ENCODE data around the gene PARP16. TPM values are rescaled to one million over a fixed set of nuclear protein-coding genes. Genes with fewer than 3 reads are reported as not detected.
A peak's percentile ranks its signal among the peaks of the same experiment; 100 is the strongest.
"Not testable (repeated sequence)": the region's sequence is repeated elsewhere in the genome, so short reads cannot be mapped to it uniquely, and the experiment has no call there.

Gene PARP16
- total and polyA plus RNA-seq, 2 donors, result 7.9 to 12.7 TPM

- H3K4me3 ChIP-seq (ENCODE audit: low read length in 2 of 2), result peak overlapping the region in 1 of 2 donors; percentile 71
- WGBS, result 93% methylated on average over 3 of the region's 3 CpGs
- H3K36me3 ChIP-seq (ENCODE audit: control insufficient read depth in 2 of 2, insufficient read depth in 2 of 2, low read length in 1 of 2), result peaks cover under 1 to 3% of the 10 kb centered on the region in 2 donors
- DNase-seq (ENCODE audit: low read depth in 6 of 9, low spot score in 9 of 9), result no peak
- no peaks in the 10 kb centered on the region for H3K27me3 ChIP-seq (ENCODE audit: control insufficient read depth in 2 of 2, insufficient read depth in 1 of 2, low read length in 1 of 2)
- peaks cover 16 to 25% of the 10 kb centered on the region in 2 donors for H3K4me1 ChIP-seq (ENCODE audit: control insufficient read depth in 2 of 2, insufficient read depth in 2 of 2, low read length in 2 of 2)
- H3K9me3 ChIP-seq (ENCODE audit: control insufficient read depth in 2 of 2, insufficient read depth in 1 of 2, low read length in 1 of 2), result no peaks in the 10 kb centered on the region
- peak overlapping the region in 1 of 2 donors; percentile 81 for H3K27ac ChIP-seq (ENCODE audit: low read depth in 1 of 2, low read length in 1 of 2)
Measured at GRCh38 chr15:65287520-65287855, 805 bp upstream of the PARP16 start.

GRCh38 chr15:65286069-65286703, 497 bp downstream of the PARP16 start:
- Histone ChIP-seq H3K9me3 (ENCODE audit: control insufficient read depth in 2 of 2, insufficient read depth in 1 of 2, low read length in 1 of 2) (no peaks in the 10 kb centered on the region), H3K27ac (ENCODE audit: low read depth in 1 of 2, low read length in 1 of 2) (peak overlapping the region; percentile 74 to 94), H3K27me3 (ENCODE audit: control insufficient read depth in 2 of 2, insufficient read depth in 1 of 2, low read length in 1 of 2) (no peaks in the 10 kb centered on the region), H3K36me3 (ENCODE audit: control insufficient read depth in 2 of 2, insufficient read depth in 2 of 2, low read length in 1 of 2) (peaks cover 3% of the 10 kb centered on the region in 2 donors), H3K4me3 (ENCODE audit: low read length in 2 of 2) (peak overlapping the region; percentile 71 to 90), H3K4me1 (ENCODE audit: control insufficient read depth in 2 of 2, insufficient read depth in 2 of 2, low read length in 2 of 2) (peaks cover 16 to 25% of the 10 kb centered on the region in 2 donors)
- DNase-seq (ENCODE audit: low read depth in 6 of 9, low spot score in 9 of 9), result peak in 3 of 9 donors; percentile 26 to 56 (median 33)
- WGBS, result under 1% methylated on average over 52 of the region's 52 CpGs

- no peak for DNase-seq (ENCODE audit: low read depth in 6 of 9, low spot score in 9 of 9)
- Histone ChIP-seq H3K4me1 (ENCODE audit: control insufficient read depth in 2 of 2, insufficient read depth in 2 of 2, low read length in 2 of 2) (peaks cover 16 to 25% of the 10 kb centered on the region in 2 donors), H3K9me3 (ENCODE audit: control insufficient read depth in 2 of 2, insufficient read depth in 1 of 2, low read length in 1 of 2) (no peaks in the 10 kb centered on the region), H3K27ac (ENCODE audit: low read depth in 1 of 2, low read length in 1 of 2) (peak overlapping the region in 1 of 2 donors; percentile 39), H3K4me3 (ENCODE audit: low read length in 2 of 2) (peak overlapping the region; percentile 71 to 90), H3K36me3 (ENCODE audit: control insufficient read depth in 2 of 2, insufficient read depth in 2 of 2, low read length in 1 of 2) (peaks cover 3% of the 10 kb centered on the region in 2 donors), H3K27me3 (ENCODE audit: control insufficient read depth in 2 of 2, insufficient read depth in 1 of 2, low read length in 1 of 2) (no peaks in the 10 kb centered on the region)
- WGBS, result 80% methylated on average over 10 of the region's 10 CpGs
Measured at GRCh38 chr15:65285291-65286068, 1.2 kb downstream of the PARP16 start.

- H3K27ac ChIP-seq (ENCODE audit: low read depth in 1 of 2, low read length in 1 of 2), result no peak overlapping the region
Measured at GRCh38 chr15:65278480-65278879, 8.2 kb downstream of the PARP16 start.

GRCh38 chr15:65277015-65277414, 9.7 kb downstream of the PARP16 start:
- no peak overlapping the region for H3K27ac ChIP-seq (ENCODE audit: low read depth in 1 of 2, low read length in 1 of 2)
- peaks cover 0 to 4% of the 10 kb centered on the region in 2 donors for H3K36me3 ChIP-seq (ENCODE audit: control insufficient read depth in 2 of 2, insufficient read depth in 2 of 2, low read length in 1 of 2)
- 93% methylated on average over 1 of the region's 1 CpG for WGBS
- H3K9me3 ChIP-seq (ENCODE audit: control insufficient read depth in 2 of 2, insufficient read depth in 1 of 2, low read length in 1 of 2), result no peaks in the 10 kb centered on the region
- no peak overlapping the region for H3K4me3 ChIP-seq (ENCODE audit: low read length in 2 of 2)
- no peak for DNase-seq (ENCODE audit: low read depth in 6 of 9, low spot score in 9 of 9)
- H3K4me1 ChIP-seq (ENCODE audit: control insufficient read depth in 2 of 2, insufficient read depth in 2 of 2, low read length in 2 of 2), result peaks cover 11 to 17% of the 10 kb centered on the region in 2 donors
- no peaks in the 10 kb centered on the region for H3K27me3 ChIP-seq (ENCODE audit: control insufficient read depth in 2 of 2, insufficient read depth in 1 of 2, low read length in 1 of 2)

More at GRCh38 chr15:65278480-65278879, 8.2 kb downstream of the PARP16 start:
- Histone ChIP-seq H3K4me1 (ENCODE audit: control insufficient read depth in 2 of 2, insufficient read depth in 2 of 2, low read length in 2 of 2) (peaks cover 11 to 20% of the 10 kb centered on the region in 2 donors), H3K4me3 (ENCODE audit: low read length in 2 of 2) (no peak overlapping the region), H3K27me3 (ENCODE audit: control insufficient read depth in 2 of 2, insufficient read depth in 1 of 2, low read length in 1 of 2) (no peaks in the 10 kb centered on the region), H3K9me3 (ENCODE audit: control insufficient read depth in 2 of 2, insufficient read depth in 1 of 2, low read length in 1 of 2) (no peaks in the 10 kb centered on the region), H3K36me3 (ENCODE audit: control insufficient read depth in 2 of 2, insufficient read depth in 2 of 2, low read length in 1 of 2) (peaks cover 3 to 6% of the 10 kb centered on the region in 2 donors)
- DNase-seq (ENCODE audit: low read depth in 6 of 9, low spot score in 9 of 9), result no peak
- 93% methylated on average over 1 of the region's 1 CpG for WGBS

- 95% methylated on average over 2 of the region's 2 CpGs for WGBS
- no peak overlapping the region for H3K4me3 ChIP-seq (ENCODE audit: low read length in 2 of 2)
- no peaks in the 10 kb centered on the region for H3K9me3 ChIP-seq (ENCODE audit: control insufficient read depth in 2 of 2, insufficient read depth in 1 of 2, low read length in 1 of 2)
- peaks cover 11 to 17% of the 10 kb centered on the region in 2 donors for H3K4me1 ChIP-seq (ENCODE audit: control insufficient read depth in 2 of 2, insufficient read depth in 2 of 2, low read length in 2 of 2)
- H3K36me3 ChIP-seq (ENCODE audit: control insufficient read depth in 2 of 2, insufficient read depth in 2 of 2, low read length in 1 of 2), result peaks cover 0 to 6% of the 10 kb centered on the region in 2 donors
- H3K27ac ChIP-seq (ENCODE audit: low read depth in 1 of 2, low read length in 1 of 2), result peak overlapping the region in 1 of 2 donors; percentile 62
- no peak for DNase-seq (ENCODE audit: low read depth in 6 of 9, low spot score in 9 of 9)
- no peaks in the 10 kb centered on the region for H3K27me3 ChIP-seq (ENCODE audit: control insufficient read depth in 2 of 2, insufficient read depth in 1 of 2, low read length in 1 of 2)
Measured at GRCh38 chr15:65275728-65276126, 11.0 kb downstream of the PARP16 start.

GRCh38 chr15:65275104-65275727, 11.5 kb downstream of the PARP16 start:
- peak in 5 of 9 donors; percentile 23 to 61 (median 33) for DNase-seq (ENCODE audit: low read depth in 6 of 9, low spot score in 9 of 9)
- 26% methylated on average over 4 of the region's 4 CpGs for WGBS
- no peak overlapping the region for H3K4me3 ChIP-seq (ENCODE audit: low read length in 2 of 2)

GRCh38 chr15:65270811-65271545, 15.7 kb downstream of the PARP16 start:
- H3K27me3 ChIP-seq (ENCODE audit: control insufficient read depth in 2 of 2, insufficient read depth in 1 of 2, low read length in 1 of 2), result not testable (repeated sequence)
- 71% methylated on average over 15 of the region's 15 CpGs for WGBS

More at GRCh38 chr15:65275104-65275727, 11.5 kb downstream of the PARP16 start:
- peak overlapping the region; percentile 32 to 62 for H3K27ac ChIP-seq (ENCODE audit: low read depth in 1 of 2, low read length in 1 of 2)
- peaks cover 11 to 17% of the 10 kb centered on the region in 2 donors for H3K4me1 ChIP-seq (ENCODE audit: control insufficient read depth in 2 of 2, insufficient read depth in 2 of 2, low read length in 2 of 2)
- H3K9me3 ChIP-seq (ENCODE audit: control insufficient read depth in 2 of 2, insufficient read depth in 1 of 2, low read length in 1 of 2), result no peaks in the 10 kb centered on the region
- H3K27me3 ChIP-seq (ENCODE audit: control insufficient read depth in 2 of 2, insufficient read depth in 1 of 2, low read length in 1 of 2), result no peaks in the 10 kb centered on the region
- peaks cover under 1 to 11% of the 10 kb centered on the region in 2 donors for H3K36me3 ChIP-seq (ENCODE audit: control insufficient read depth in 2 of 2, insufficient read depth in 2 of 2, low read length in 1 of 2)

More at GRCh38 chr15:65270811-65271545, 15.7 kb downstream of the PARP16 start:
- Histone ChIP-seq H3K4me1 (ENCODE audit: control insufficient read depth in 2 of 2, insufficient read depth in 2 of 2, low read length in 2 of 2) (peaks cover 11 to 14% of the 10 kb centered on the region in 2 donors), H3K36me3 (ENCODE audit: control insufficient read depth in 2 of 2, insufficient read depth in 2 of 2, low read length in 1 of 2) (peaks cover 12 to 20% of the 10 kb centered on the region in 2 donors)
- DNase-seq (ENCODE audit: low read depth in 6 of 9, low spot score in 9 of 9), result peak in 3 of 9 donors; percentile 23 to 44 (median 24)
- not testable (repeated sequence) for H3K4me3 ChIP-seq (ENCODE audit: low read length in 2 of 2); H3K9me3 ChIP-seq (ENCODE audit: control insufficient read depth in 2 of 2, insufficient read depth in 1 of 2, low read length in 1 of 2); H3K27ac ChIP-seq (ENCODE audit: low read depth in 1 of 2, low read length in 1 of 2)

Measured in thymus (tissue), 11 donors.